ENCODE results near the gene TRIM32. TPM values are rescaled to one million over a fixed set of nuclear protein-coding genes. Genes with fewer than 3 reads are reported as not detected.

Gene TRIM32
- total and polyA plus RNA-seq, 2 of the 13 experiments (the other 11 are each of a cell fraction or from before 2014, with no cell fraction given), result 6.5 to 7.7 TPM

- no peak for TF ChIP-seq ZHX1 (CRISPR knock-in tag; IDR thresholded peaks at IDR 0.05; ENCODE audit: low read depth)
- TF ChIP-seq POLR2A (IDR thresholded peaks at IDR 0.05; ENCODE audit: insufficient read depth in 1 of 2, low read depth in 2 of 2, low read length in 2 of 2), result peak; percentile 47 to 90; a peak in 3 of 4 replicates
- peak; percentile 69; the same call in 1 of the 2 replicates for TF ChIP-seq ZNF563 (CRISPR knock-in tag; IDR thresholded peaks at IDR 0.05)
- TF ChIP-seq NFE2 (CRISPR knock-in tag; IDR thresholded peaks at IDR 0.05), result no peak
- no peak for TF ChIP-seq FOXA1 (IDR thresholded peaks at IDR 0.05)
- no peak for TF ChIP-seq FOXA1 (CRISPR knock-in tag; IDR thresholded peaks at IDR 0.05)
- TF ChIP-seq ZNF567 (CRISPR knock-in tag; IDR thresholded peaks at IDR 0.05; ENCODE audit: borderline replicate concordance), result no peak
- TF ChIP-seq TFDP2 (CRISPR knock-in tag; IDR thresholded peaks at IDR 0.05), result peak; percentile 75
- TF ChIP-seq ZNF569 (CRISPR knock-in tag; IDR thresholded peaks at IDR 0.05; ENCODE audit: borderline replicate concordance), result no peak
- peak; percentile 78; the same call in 1 of the 2 replicates for TF ChIP-seq HES4 (CRISPR knock-in tag; IDR thresholded peaks at IDR 0.05; ENCODE audit: borderline replicate concordance)
- TF ChIP-seq ZBTB40 (IDR thresholded peaks at IDR 0.05), result no peak
- 0 out of 2 replicates have a peak, but pooled peaks have one; percentile 33 for TF ChIP-seq ZBTB40 (CRISPR knock-in tag; IDR thresholded peaks at IDR 0.05)
- TF ChIP-seq EEA1 (CRISPR knock-in tag; IDR thresholded peaks at IDR 0.05; ENCODE audit: borderline replicate concordance), result no peak
- TF ChIP-seq SMARCE1 (IDR thresholded peaks at IDR 0.05; ENCODE audit: borderline replicate concordance), result no peak
- no peak for TF ChIP-seq CENPX (CRISPR knock-in tag; IDR thresholded peaks at IDR 0.05)
- TF ChIP-seq ZBTB21 (CRISPR knock-in tag; IDR thresholded peaks at IDR 0.05), result 0 out of 2 replicates have a peak, but pooled peaks have one; percentile 26
- TF ChIP-seq KLF15 (CRISPR knock-in tag; IDR thresholded peaks at IDR 0.05; ENCODE audit: borderline replicate concordance), result peak; percentile 76; the same call in 1 of the 2 replicates
- peak; percentile 84 for TF ChIP-seq PHF8 (CRISPR knock-in tag; IDR thresholded peaks at IDR 0.05)
These were observed at the start of gene TRIM32 (continued) for GRCh38 chr9:116687074-116687753.
